Heart left ventricle (tissue), 16 donors: ENCODE measurements around the gene CSNK2A2. TPM values are rescaled to one million over a fixed set of nuclear protein-coding genes. Genes with fewer than 3 reads are reported as not detected.

Experiments used
- ATAC-seq, 4 donors: fragments of 200-7000 bp; cut with Tn5 transposase; one replicate each; pipeline ENCODE4 v1.9.1; 2020 to 2022; ENCODE audit warnings: moderate library complexity in 4 of 4, mild to moderate bottlenecking in 3 of 4, moderate number of reproducible peaks in 1 of 4
- DNase-seq, 5 donors: peaks; one replicate each; pipeline ENCODE4 v3.0.0-alpha.2; 2020
- H3K27ac ChIP-seq, 12 donors: fragments of 200-600 bp; sonication (generic) in 4 of 12; one replicate each; pipeline versions ENCODE4 v1.5.0 to v1.8.0; 2016 to 2022; ENCODE audit warnings: mild to moderate bottlenecking in 2 of 12
- H3K27me3 ChIP-seq, 9 donors: fragments of 200-600 bp; sonication (generic) in 2 of 9; one replicate each; pipeline versions ENCODE4 v1.5.1 to v1.8.0; 2016 to 2022; ENCODE audit warnings: mild to moderate bottlenecking in 3 of 9
- H3K36me3 ChIP-seq, 9 donors: fragments of 200-600 bp; sonication (generic) in 2 of 9; one replicate each; pipeline versions ENCODE4 v1.5.0 to v1.8.0; 2018 to 2022; ENCODE audit warnings: mild to moderate bottlenecking in 2 of 9
- H3K4me1 ChIP-seq, 12 donors: fragments of 200-600 bp; sonication (generic) in 4 of 12; one replicate each; pipeline versions ENCODE4 v1.5.0 to v1.8.0; 2016 to 2022; ENCODE audit warnings: mild to moderate bottlenecking in 3 of 12
- H3K4me3 ChIP-seq, 12 donors: fragments of 200-600 bp; sonication (generic) in 4 of 12; one replicate each; pipeline versions ENCODE4 v1.5.0 to v1.8.0; 2017 to 2022; ENCODE audit warnings: mild to moderate bottlenecking in 9 of 12, moderate library complexity in 4 of 12
- H3K9me3 ChIP-seq, 12 donors: fragments of 200-600 bp; sonication (generic) in 4 of 12; one replicate each; pipeline versions ENCODE4 v1.5.0 to v1.8.0; 2016 to 2022; ENCODE audit warnings: mild to moderate bottlenecking in 1 of 12
- POLR2A ChIP-seq, 2 donors: fragments of 450-650 bp; IDR thresholded peaks; one replicate each; pipeline ENCODE4 v1.6.1; 2017; ENCODE audit warnings: antibody characterized with exemption in 2 of 2, mild to moderate bottlenecking in 2 of 2, moderate library complexity in 2 of 2
- WGBS, 4 donors: extraction: QIAGEN DNeasy Blood & Tissue Kit in 2 of 4; methylation state at CpG; one replicate each; pipeline versions ENCODE4 v1.1.5 to v1.1.7; 2013 to 2018; 5-methylcytosine and 5-hydroxymethylcytosine counted together
- intact Hi-C, 10 donors: fragments of 100-400 bp; cut with DNase I; formaldehyde crosslinking; loops; one replicate each; pipeline versions ENCODE4 v1.11.1 to v1.14.2; 2022
- polyA plus RNA-seq, 2 donors: library from polyadenylated mRNA; stranded (reverse); fragments of 200-250 nt; gene quantifications; one replicate each; pipeline ENCODE4 v1.2.3, GENCODE V29; 2013
- total RNA-seq, 9 donors: library from RNA; depleted of rRNA in 2 of 9; stranded (reverse); fragments of >200 nt in 2 of 9; fragmentation: NEBNext Ultra II Directional in 3 of 9; extraction: Animal tissue kit (Norgen Biotek cat#: 25700) in 3 of 9; gene quantifications; one replicate each; pipeline versions ENCODE4 v1.1.0 to v1.2.4, GENCODE V29; 2016 to 2023
- TF ChIP-seq, protein P1 (sequence below), 12 donors: fragments of 200-600 bp; sonication (generic) in 4 of 12; IDR thresholded peaks; one replicate each; pipeline versions ENCODE4 v1.5.0 to v1.8.0; 2018 to 2022; ENCODE audit warnings: antibody characterized with exemption in 12 of 12, mild to moderate bottlenecking in 5 of 12
- donor health status: ischemic (EF 13 %, LVEDD 7.1; RV severe dilation, severe dysfunction).
- donor health status: healthy with polysubstance abuse.
- donor health status: DM: no; HTN: yes; CAD: no.
- donor health status: DM: no; HTN: no; CAD: no.
- donor health status: ischemic (EF 25% LVEDD 6.9; RV normal size, moderate dysfunction).
- donor health status: ischemic (EF 25% LVEDD 5.7; RV mildly dilated, moderate dysfunction).
- donor health status: healthy.
- donor health status: DM: yes; HTN: yes; CAD: no.
- donor health status: ischemic (EF 35%, LVEDD 5.7; RV mildly dilated, moderate dysfunction).
- donor health status: nonischemic (EF 11% LVEDD 7.7; RV severe dilation, severe dysfunction).
- donor health status: DM: yes; HTN: yes; CAD: no.
- donor health status: PGD.
- donor health status: ischemic (EF 29% LVEDD 5.4; RV normal size, mild dysfunction).
- donor health status: nonischemic (EF 23%, LVEDD 6.1; RV moderate dilation, normal function).

The CSNK2A2 gene
- total and polyA plus RNA-seq, 11 donors: 20.9 to 48.4 (median 36.4) TPM

- no peak for TF ChIP-seq POLR2A (IDR thresholded peaks at IDR 0.05)
- TF ChIP-seq, protein P1, sequence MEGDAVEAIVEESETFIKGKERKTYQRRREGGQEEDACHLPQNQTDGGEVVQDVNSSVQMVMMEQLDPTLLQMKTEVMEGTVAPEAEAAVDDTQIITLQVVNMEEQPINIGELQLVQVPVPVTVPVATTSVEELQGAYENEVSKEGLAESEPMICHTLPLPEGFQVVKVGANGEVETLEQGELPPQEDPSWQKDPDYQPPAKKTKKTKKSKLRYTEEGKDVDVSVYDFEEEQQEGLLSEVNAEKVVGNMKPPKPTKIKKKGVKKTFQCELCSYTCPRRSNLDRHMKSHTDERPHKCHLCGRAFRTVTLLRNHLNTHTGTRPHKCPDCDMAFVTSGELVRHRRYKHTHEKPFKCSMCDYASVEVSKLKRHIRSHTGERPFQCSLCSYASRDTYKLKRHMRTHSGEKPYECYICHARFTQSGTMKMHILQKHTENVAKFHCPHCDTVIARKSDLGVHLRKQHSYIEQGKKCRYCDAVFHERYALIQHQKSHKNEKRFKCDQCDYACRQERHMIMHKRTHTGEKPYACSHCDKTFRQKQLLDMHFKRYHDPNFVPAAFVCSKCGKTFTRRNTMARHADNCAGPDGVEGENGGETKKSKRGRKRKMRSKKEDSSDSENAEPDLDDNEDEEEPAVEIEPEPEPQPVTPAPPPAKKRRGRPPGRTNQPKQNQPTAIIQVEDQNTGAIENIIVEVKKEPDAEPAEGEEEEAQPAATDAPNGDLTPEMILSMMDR (IDR thresholded peaks at IDR 0.05): no peak
- Histone ChIP-seq H3K27me3 (no peaks in the 10 kb centered on the region), H3K4me3 (no peak overlapping the region), H3K36me3 (peaks cover 0 to 8% (median 0%) of the 10 kb centered on the region in 9 donors), H3K4me1 (no peaks in the 10 kb centered on the region), H3K27ac (no peak overlapping the region), H3K9me3 (peaks cover 0 to 28% (median 10%) of the 10 kb centered on the region in 12 donors)
- DNase-seq (no peak), ATAC-seq (no peak)
- intact Hi-C loops: no loop called here
- 92 to 94% (median 93%) methylated on average over 2 of the region's 2 CpGs for WGBS, 4 donors
These were observed 60.3 kb downstream of the CSNK2A2 start for GRCh38 chr16:58137581-58137980.

DNA sequence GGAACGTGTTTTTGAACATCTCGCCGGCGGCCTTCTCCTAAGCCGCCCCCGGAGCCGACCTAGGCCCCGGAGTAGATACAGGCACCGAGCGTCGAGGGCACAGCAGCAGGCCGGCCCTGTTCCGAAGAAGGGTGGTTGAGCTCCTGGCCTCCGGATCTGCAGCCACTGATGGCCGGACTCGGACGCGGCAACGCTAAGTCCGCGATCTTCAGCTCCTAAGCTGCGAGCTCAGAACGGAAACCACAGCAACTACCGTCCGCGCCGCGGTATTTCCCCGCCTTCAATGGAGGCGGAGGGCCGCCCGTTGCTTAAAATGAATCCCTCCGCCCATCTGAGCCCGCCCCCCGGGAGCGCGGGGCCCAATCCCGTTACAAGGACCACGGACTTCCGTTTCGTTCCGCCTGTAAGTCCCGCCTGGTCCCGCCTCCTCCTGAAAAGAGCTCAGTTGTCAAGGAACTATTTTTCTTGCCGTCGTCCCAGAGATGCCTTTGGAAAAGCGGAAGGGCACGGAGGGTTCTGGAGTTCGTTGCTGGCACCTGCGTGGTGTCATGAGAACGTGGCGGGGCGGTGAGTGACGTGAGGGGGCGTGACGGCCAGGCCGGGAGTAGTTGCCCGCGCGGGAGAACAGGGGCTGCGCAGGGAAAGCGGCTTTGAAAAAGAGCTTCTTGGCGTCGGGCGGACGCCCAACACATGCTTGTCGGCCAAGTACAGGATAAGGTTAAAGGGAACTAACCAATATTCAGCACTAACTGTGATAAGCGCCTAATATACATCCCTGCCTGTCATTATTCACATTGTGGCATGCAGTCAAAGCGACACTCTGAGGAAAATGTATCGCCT, 68.6 kb downstream of the CSNK2A2 start, which contains the start of gene CFAP20:
Gene CFAP20 (minus strand): TSS at position 285 of the 840 bp plus-strand sequence. CDS start 266 bp downstream, at position 19.
- Histone ChIP-seq H3K9me3 (peaks cover 0 to 7% (median 0%) of the 10 kb centered on the region in 12 donors), H3K4me1 (peaks cover 0 to 50% (median 40%) of the 10 kb centered on the region in 12 donors), H3K36me3 (no peaks in the 10 kb centered on the region), H3K27me3 (no peaks in the 10 kb centered on the region), H3K27ac (peak within 1 kb of the TSS; percentile 37 to 95 (median 90)), H3K4me3 (peak within 1 kb of the TSS; percentile 67 to 93 (median 85))
- WGBS, 4 donors: 1 to 2% (median 2%) methylated on average over 50 to 70 of the region's 70 CpGs
- DNase-seq (peak; percentile 98 to 100 (median 99)), ATAC-seq (peak; percentile 95 to 97 (median 97))
- TF ChIP-seq POLR2A (IDR thresholded peaks at IDR 0.05): peak; percentile 76 to 97
- TF ChIP-seq, protein P1 (IDR thresholded peaks at IDR 0.05): no peak
- intact Hi-C loops: loop anchor here in 4 of 10 donors (5.0 to 10.0 kb wide), 4 partner anchors 68 to 355 kb away; partner anchors contain the start of gene CSNK2A2 (in 1 of the 4)

DNA sequence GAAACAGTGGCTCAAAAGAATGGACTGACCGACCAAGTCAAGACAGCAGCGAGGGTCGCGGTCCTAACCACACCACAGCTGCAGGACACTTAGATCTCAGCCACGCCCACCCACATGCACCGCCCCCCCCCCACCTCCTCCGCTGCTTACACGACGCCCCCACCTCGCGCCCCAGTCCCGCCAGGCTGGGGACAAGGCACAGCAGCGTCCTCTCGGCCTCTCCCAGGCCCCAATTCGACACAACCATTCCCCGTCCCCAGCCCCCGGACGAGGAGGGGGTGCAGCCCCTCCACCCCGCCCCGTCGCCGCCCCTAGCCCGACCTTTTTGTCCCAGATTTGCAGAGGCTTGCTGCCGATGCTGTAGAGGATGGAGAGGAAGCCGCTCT, 69.2 kb downstream of the CSNK2A2 start:
- ATAC-seq (peak in 3 of 4 donors; percentile 2 to 3 (median 2)), DNase-seq (peak in 4 of 5 donors; percentile 32 to 66 (median 35))
- H3K36me3 ChIP-seq: no peaks in the 10 kb centered on the region
- WGBS, 4 donors: 0 to 1% (median 0%) methylated on average over 4 to 25 of the region's 25 CpGs
- H3K27me3 ChIP-seq: no peaks in the 10 kb centered on the region
- peaks cover 0 to 56% (median 47%) of the 10 kb centered on the region in 12 donors for H3K4me1 ChIP-seq
- intact Hi-C loops: loop anchor here in 4 of 10 donors (5.0 to 10.0 kb wide), 4 partner anchors 69 to 356 kb away; partner anchors contain the start of gene CSNK2A2 (in 1 of the 4)
- TF ChIP-seq POLR2A (IDR thresholded peaks at IDR 0.05): no peak
- TF ChIP-seq, protein P1 (IDR thresholded peaks at IDR 0.05): no peak
- peak overlapping the region; percentile 67 to 93 (median 85) for H3K4me3 ChIP-seq
- H3K9me3 ChIP-seq: peaks cover 0 to 7% (median 0%) of the 10 kb centered on the region in 12 donors
- peak overlapping the region; percentile 37 to 95 (median 90) for H3K27ac ChIP-seq

DNA sequence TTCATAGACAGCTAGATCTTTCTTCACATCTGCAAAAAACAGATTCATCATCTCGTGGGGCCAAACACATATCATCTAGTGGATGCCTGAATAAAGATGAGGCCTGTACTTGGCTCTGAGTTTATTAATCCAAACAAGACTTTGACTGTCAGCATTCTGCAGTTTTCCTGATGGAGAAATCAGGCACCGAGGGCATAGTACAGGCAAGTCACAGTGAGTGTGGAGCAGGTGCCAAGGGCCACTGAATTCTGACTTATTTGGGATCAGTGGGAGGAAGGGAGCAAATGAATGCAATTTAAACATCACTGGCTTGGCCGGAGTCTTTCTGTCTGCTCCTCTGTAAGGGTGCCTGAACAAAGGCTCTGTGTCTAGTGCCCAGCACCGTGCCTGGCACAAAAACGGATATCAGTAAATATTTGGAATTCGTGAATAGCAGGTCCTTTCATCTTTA, 69.7 kb downstream of the CSNK2A2 start:
- H3K36me3 ChIP-seq: no peaks in the 10 kb centered on the region
- no peak for ATAC-seq
- intact Hi-C loops: loop anchor here in 4 of 10 donors (5.0 to 10.0 kb wide), 4 partner anchors 69 to 357 kb away; partner anchors contain the start of gene CSNK2A2 (in 1 of the 4)
- H3K9me3 ChIP-seq: peaks cover 0 to 7% (median 0%) of the 10 kb centered on the region in 12 donors
- H3K4me1 ChIP-seq: peaks cover 0 to 61% (median 50%) of the 10 kb centered on the region in 12 donors
- DNase-seq: no peak
- H3K4me3 ChIP-seq: peak overlapping the region; percentile 67 to 93 (median 85)
- 0 to 4% (median 2%) methylated on average over 6 of the region's 6 CpGs for WGBS, 4 donors
- no peaks in the 10 kb centered on the region for H3K27me3 ChIP-seq
- TF ChIP-seq, protein P1 (IDR thresholded peaks at IDR 0.05): no peak
- TF ChIP-seq POLR2A (IDR thresholded peaks at IDR 0.05): no peak
- peak overlapping the region in 11 of 12 donors; percentile 37 to 95 (median 90) for H3K27ac ChIP-seq
